Measurements from ENCODE around the gene MAP1S.

The MAP1S gene

GRCh38 chr19:17739121-17739875 lies 20.0 kb downstream of the MAP1S start:
- DNase-seq (ENCODE audit: low spot score) = no peak

- no peak for DNase-seq (ENCODE audit: low spot score)
Observed at GRCh38 chr19:17741456-17741855, 22.2 kb downstream of the MAP1S start.

- DNase-seq (ENCODE audit: low spot score) = no peak
Observed at GRCh38 chr19:17743874-17744580, 24.7 kb downstream of the MAP1S start.

- peak; percentile 98 for DNase-seq (ENCODE audit: low spot score)
Observed at GRCh38 chr19:17747205-17748098, 28.2 kb downstream of the MAP1S start.

GRCh38 chr19:17748884-17749638 lies 29.8 kb downstream of the MAP1S start:
- DNase-seq (ENCODE audit: low spot score) = no peak

GRCh38 chr19:17749912-17750317 lies 30.6 kb downstream of the MAP1S start:
- no peak for DNase-seq (ENCODE audit: low spot score)

- no peak for DNase-seq (ENCODE audit: low spot score)
Observed at GRCh38 chr19:17751103-17751911, 32.0 kb downstream of the MAP1S start, which contains the start of gene FCHO1. Gene FCHO1 (plus strand): TSS chr19:17751477. CDS start chr19:17755165, 3,688 bp downstream.

GRCh38 chr19:17751912-17752273 lies 32.6 kb downstream of the MAP1S start:
- DNase-seq (ENCODE audit: low spot score) = no peak

GRCh38 chr19:17752865-17753639 lies 33.8 kb downstream of the MAP1S start:
- no peak for DNase-seq (ENCODE audit: low spot score)

- DNase-seq (ENCODE audit: low spot score) = no peak
Observed at GRCh38 chr19:17753976-17754375, 34.7 kb downstream of the MAP1S start.

GRCh38 chr19:17754634-17755442 lies 35.6 kb downstream of the MAP1S start:
- no peak for DNase-seq (ENCODE audit: low spot score)

GRCh38 chr19:17755443-17755890 lies 36.2 kb downstream of the MAP1S start:
- no peak for DNase-seq (ENCODE audit: low spot score)

- no peak for DNase-seq (ENCODE audit: low spot score)
Observed at GRCh38 chr19:17755977-17756670, 36.8 kb downstream of the MAP1S start.

- DNase-seq (ENCODE audit: low spot score) = no peak
Observed at GRCh38 chr19:17757125-17757524, 37.8 kb downstream of the MAP1S start.

- no peak for DNase-seq (ENCODE audit: low spot score)
Observed at GRCh38 chr19:17758515-17758914, 39.2 kb downstream of the MAP1S start.

- DNase-seq (ENCODE audit: low spot score) = no peak
Observed at GRCh38 chr19:17761148-17761547, 41.9 kb downstream of the MAP1S start.

GRCh38 chr19:17762505-17763229 lies 43.4 kb downstream of the MAP1S start:
- DNase-seq (ENCODE audit: low spot score) = no peak

- no peak for DNase-seq (ENCODE audit: low spot score)
Observed at GRCh38 chr19:17764348-17764747, 45.1 kb downstream of the MAP1S start.

Measured in HuH-7.5 (cell line).